OCI-LY1 (cell line): ENCODE results near the gene PRKCH.

Experiments used
- H2AFZ ChIP-seq: fragments of 200-600 bp; sonication (generic), shearing (Covaris generic); 2 replicates; pipeline ENCODE4 v1.6.0; 2014; ENCODE audit warnings: antibody characterized with exemption, mild to moderate bottlenecking, low read length
- H3F3A ChIP-seq: fragments of 200-600 bp; sonication (generic), shearing (Covaris generic); 2 replicates; pipeline ENCODE4 v1.6.0; 2014; ENCODE audit warnings: mild to moderate bottlenecking, antibody characterized with exemption, low read length, moderate library complexity; ENCODE audit not compliant: insufficient read depth
- H3K27ac ChIP-seq: fragments of 200-600 bp; sonication (generic); 2 replicates; pipeline ENCODE4 v1.5.1; 2014; ENCODE audit warnings: low read length, mixed run types, mild to moderate bottlenecking, low read depth; ENCODE audit not compliant: poor library complexity, severe bottlenecking
- H3K27me3 ChIP-seq: fragments of 200-600 bp; sonication (generic); 2 replicates; pipeline ENCODE4 v1.6.0; 2014; ENCODE audit warnings: antibody characterized with exemption, mild to moderate bottlenecking, low read length, moderate library complexity; ENCODE audit not compliant: insufficient read depth
- H3K36me3 ChIP-seq: fragments of 200-600 bp; sonication (generic); 2 replicates; pipeline ENCODE4 v1.6.1; 2014; ENCODE audit warnings: mild to moderate bottlenecking, antibody characterized with exemption, low read length, moderate library complexity, mixed read lengths; ENCODE audit not compliant: insufficient read depth
- H3K4me1 ChIP-seq: fragments of 200-600 bp; sonication (generic); 2 replicates; pipeline ENCODE4 v1.5.1; 2014; ENCODE audit warnings: mild to moderate bottlenecking, low read length, moderate library complexity; ENCODE audit not compliant: insufficient read depth, severe bottlenecking
- H3K4me2 ChIP-seq: fragments of 200-600 bp; sonication (generic), shearing (Covaris generic); 2 replicates; pipeline ENCODE4 v1.6.1; 2014; ENCODE audit warnings: low read length
- H3K4me3 ChIP-seq: fragments of 200-600 bp; sonication (generic); 2 replicates; pipeline ENCODE4 v1.5.1; 2014; ENCODE audit warnings: low read length, low read depth, mild to moderate bottlenecking, mixed read lengths; ENCODE audit not compliant: poor library complexity, severe bottlenecking
- H3K79me2 ChIP-seq: fragments of 200-600 bp; shearing (Covaris generic); 2 replicates; pipeline ENCODE4 v1.6.1; 2016; ENCODE audit warnings: mixed run types, low read length, mixed read lengths; ENCODE audit not compliant: insufficient read depth
- H3K9ac ChIP-seq: fragments of 200-600 bp; sonication (generic), shearing (Covaris generic); 2 replicates; pipeline ENCODE4 v1.6.1; 2014; ENCODE audit warnings: mild to moderate bottlenecking, low read length, mixed read lengths
- H3K9me2 ChIP-seq: fragments of 200-600 bp; sonication (generic), shearing (Covaris generic); 2 replicates; pipeline ENCODE4 v1.6.1; 2014; ENCODE audit warnings: low read depth, mild to moderate bottlenecking, low read length, mixed read lengths
- H3K9me3 ChIP-seq: fragments of 200-600 bp; shearing (Covaris generic); 2 replicates; pipeline ENCODE4 v1.6.1; 2014; ENCODE audit warnings: low read length, mixed read lengths
- H4K20me1 ChIP-seq: fragments of 200-600 bp; sonication (generic), shearing (Covaris generic); 2 replicates; pipeline ENCODE4 v1.6.0; 2016; ENCODE audit warnings: mild to moderate bottlenecking, low read length; ENCODE audit not compliant: insufficient read depth
- CTCF ChIP-seq: fragments of 200-600 bp; sonication (generic), shearing (Covaris generic); IDR thresholded peaks from 2 replicates; pipeline ENCODE4 v1.5.1; 2017; ENCODE audit warnings: mild to moderate bottlenecking, antibody characterized with exemption, low read length, moderate library complexity, mixed read lengths
- EZH2 ChIP-seq: fragments of 200-600 bp; sonication (generic), shearing (Covaris generic); IDR thresholded peaks from 2 replicates; pipeline ENCODE4 v1.8.0; 2017; ENCODE audit warnings: borderline replicate concordance, mixed run types, mild to moderate bottlenecking, antibody characterized with exemption, low read length, moderate library complexity, mixed read lengths

Gene PRKCH

GRCh38 chr14:61476754-61477410 lies 155.5 kb downstream of the PRKCH start:
- Histone ChIP-seq H3K4me1 (peaks cover 92% of the 10 kb centered on the region), H3K27ac (peak overlapping the region; percentile 100), H3K9me2 (no peaks in the 10 kb centered on the region), H3K4me3 (peak overlapping the region; percentile 60), H2AFZ (no peak overlapping the region), H3K9ac (peak overlapping the region; percentile 77), H3F3A (peaks cover 12% of the 10 kb centered on the region), H3K79me2 (no peaks in the 10 kb centered on the region), H3K27me3 (no peaks in the 10 kb centered on the region), H3K9me3 (no peaks in the 10 kb centered on the region), H3K4me2 (peak overlapping the region; percentile 86), H3K36me3 (no peaks in the 10 kb centered on the region), H4K20me1 (no peaks in the 10 kb centered on the region)
- TF ChIP-seq EZH2 (no peak), CTCF (no peak)

GRCh38 chr14:61477712-61478462 lies 156.5 kb downstream of the PRKCH start:
- H3F3A ChIP-seq = peaks cover 12% of the 10 kb centered on the region
- H3K79me2 ChIP-seq = no peaks in the 10 kb centered on the region
- H3K4me2 ChIP-seq = peak overlapping the region; percentile 86
- no peaks in the 10 kb centered on the region for H3K27me3 ChIP-seq
- H3K9ac ChIP-seq = peak overlapping the region; percentile 77
- H2AFZ ChIP-seq = no peak overlapping the region
- peak overlapping the region; percentile 100 for H3K27ac ChIP-seq
- no peaks in the 10 kb centered on the region for H4K20me1 ChIP-seq
- H3K36me3 ChIP-seq = no peaks in the 10 kb centered on the region
- no peaks in the 10 kb centered on the region for H3K9me3 ChIP-seq
- H3K4me3 ChIP-seq = peak overlapping the region; percentile 60
- H3K9me2 ChIP-seq = no peaks in the 10 kb centered on the region
- no peak; the same call in 1 of the 2 replicates for TF ChIP-seq CTCF
- TF ChIP-seq EZH2 = no peak
- H3K4me1 ChIP-seq = peaks cover 84% of the 10 kb centered on the region

GRCh38 chr14:61478971-61479473 lies 157.6 kb downstream of the PRKCH start:
- H4K20me1 ChIP-seq = no peaks in the 10 kb centered on the region
- H3K9me3 ChIP-seq = no peaks in the 10 kb centered on the region
- no peaks in the 10 kb centered on the region for H3K9me2 ChIP-seq
- H3K27ac ChIP-seq = peak overlapping the region; percentile 100
- H3K9ac ChIP-seq = peak overlapping the region; percentile 77
- peaks cover 12% of the 10 kb centered on the region for H3F3A ChIP-seq
- peaks cover 84% of the 10 kb centered on the region for H3K4me1 ChIP-seq
- TF ChIP-seq CTCF (no peak), EZH2 (no peak)
- H2AFZ ChIP-seq = no peak overlapping the region
- H3K4me3 ChIP-seq = peak overlapping the region; percentile 60
- H3K36me3 ChIP-seq = no peaks in the 10 kb centered on the region
- H3K4me2 ChIP-seq = peak overlapping the region; percentile 86
- H3K79me2 ChIP-seq = no peaks in the 10 kb centered on the region
- H3K27me3 ChIP-seq = no peaks in the 10 kb centered on the region
